ENCODE results near the gene CYB561D1.

The CYB561D1 gene

GRCh38 chr1:109530457-109531087 is 36.7 kb downstream of the CYB561D1 start:
- DNase-seq (ENCODE audit: low spot score): no peak

GRCh38 chr1:109531380-109531779 is 37.5 kb downstream of the CYB561D1 start:
- DNase-seq (ENCODE audit: low spot score): no peak

- DNase-seq (ENCODE audit: low spot score): no peak
Observed at GRCh38 chr1:109531826-109532364, 38.0 kb downstream of the CYB561D1 start.

- DNase-seq (ENCODE audit: low spot score): peak; percentile 87
Observed at GRCh38 chr1:109532365-109533136, 38.7 kb downstream of the CYB561D1 start.

- DNase-seq (ENCODE audit: low spot score): no peak
Observed at GRCh38 chr1:109534307-109534858, 40.5 kb downstream of the CYB561D1 start.

GRCh38 chr1:109535481-109535880 is 41.6 kb downstream of the CYB561D1 start:
- DNase-seq (ENCODE audit: low spot score): no peak

- no peak for DNase-seq (ENCODE audit: low spot score)
Observed at GRCh38 chr1:109535971-109536491, 42.1 kb downstream of the CYB561D1 start.

GRCh38 chr1:109537450-109538178 is 43.7 kb downstream of the CYB561D1 start:
- DNase-seq (ENCODE audit: low spot score): no peak

- DNase-seq (ENCODE audit: low spot score): no peak
Observed at GRCh38 chr1:109538827-109539555, 45.1 kb downstream of the CYB561D1 start.

- DNase-seq (ENCODE audit: low spot score): no peak
Observed at GRCh38 chr1:109539676-109540075, 45.8 kb downstream of the CYB561D1 start, which contains the start of gene GPR61. Gene GPR61, plus strand, starts transcription at chr1:109539872. Its CDS starts 3,151 bp downstream, at chr1:109543023.

- no peak for DNase-seq (ENCODE audit: low spot score)
Observed at GRCh38 chr1:109541102-109541501, 47.2 kb downstream of the CYB561D1 start.

GRCh38 chr1:109542657-109543056 is 48.8 kb downstream of the CYB561D1 start:
- DNase-seq (ENCODE audit: low spot score): no peak

GRCh38 chr1:109543283-109543987 is 49.5 kb downstream of the CYB561D1 start:
- DNase-seq (ENCODE audit: low spot score): no peak

GRCh38 chr1:109543988-109544735 is 50.3 kb downstream of the CYB561D1 start:
- DNase-seq (ENCODE audit: low spot score): no peak

- peak; percentile 90 for DNase-seq (ENCODE audit: low spot score)
Observed at GRCh38 chr1:109546311-109547109, 52.6 kb downstream of the CYB561D1 start.

GRCh38 chr1:109547463-109548320 is 53.8 kb downstream of the CYB561D1 start:
- no peak for DNase-seq (ENCODE audit: low spot score)

- DNase-seq (ENCODE audit: low spot score): peak; percentile 93
Observed at GRCh38 chr1:109548321-109549267, 54.7 kb downstream of the CYB561D1 start, which contains the start of gene GNAI3. Gene GNAI3, plus strand, starts transcription at chr1:109548615. Its CDS starts 106 bp downstream, at chr1:109548721.

Data from germinal center (tissue), 1 donor.